GM23338 (cell line): Measurements from ENCODE around the gene RBM33. TPM values are rescaled to one million over a fixed set of nuclear protein-coding genes. Genes with fewer than 3 reads are reported as not detected.

Experiments
- ATAC-seq: fragments of 200-7000 bp; cut with Tn5 transposase; 3 replicates; pipeline ENCODE4 v1.9.1; 2020
- DNase-seq: peaks from one replicate; pipeline ENCODE4 v3.0.0-alpha.2; 2015; ENCODE audit warnings: low spot score
- H2AFZ ChIP-seq: fragments of 200-600 bp; sonication (generic); 2 replicates; pipeline ENCODE4 v1.8.0; 2016; ENCODE audit warnings: antibody characterized with exemption, mild to moderate bottlenecking, moderate library complexity
- H3F3A ChIP-seq: fragments of 200-600 bp; sonication (generic); replicated peaks from 2 replicates; pipeline ENCODE4 v1.8.0; 2017; ENCODE audit warnings: antibody characterized with exemption, mixed run types, low read depth
- H3K27ac ChIP-seq: fragments of 200-600 bp; sonication (generic); 2 replicates; pipeline ENCODE4 v1.6.1; 2016; ENCODE audit warnings: low read depth
- H3K27me3 ChIP-seq: fragments of 200-600 bp; sonication (generic); 2 replicates; pipeline ENCODE4 v1.8.0; 2016; ENCODE audit warnings: mild to moderate bottlenecking, mixed run types, moderate library complexity; ENCODE audit not compliant: insufficient read depth
- H3K36me3 ChIP-seq: fragments of 200-600 bp; sonication (generic); 2 replicates; pipeline ENCODE4 v1.8.0; 2016; ENCODE audit warnings: mild to moderate bottlenecking; ENCODE audit not compliant: insufficient read depth
- H3K4me1 ChIP-seq: fragments of 200-600 bp; sonication (generic); 2 replicates; pipeline ENCODE4 v1.8.0; 2016; ENCODE audit warnings: mild to moderate bottlenecking, moderate library complexity; ENCODE audit not compliant: insufficient read depth
- H3K4me2 ChIP-seq: fragments of 200-600 bp; sonication (generic); 2 replicates; pipeline ENCODE4 v1.7.1; 2017; ENCODE audit warnings: mixed run types
- H3K4me3 ChIP-seq: fragments of 200-600 bp; sonication (generic); 2 replicates; pipeline ENCODE4 v1.6.1; 2016; ENCODE audit warnings: mixed run types
- H3K79me2 ChIP-seq: fragments of 200-600 bp; sonication (generic); replicated peaks from 2 replicates; pipeline ENCODE4 v1.8.0; 2017; ENCODE audit warnings: mild to moderate bottlenecking; ENCODE audit not compliant: insufficient read depth
- H3K9me2 ChIP-seq: fragments of 200-600 bp; sonication (generic); 2 replicates; pipeline ENCODE4 v1.8.0; 2017; ENCODE audit not compliant: insufficient read depth
- H4K20me1 ChIP-seq: fragments of 200-600 bp; sonication (generic); replicated peaks from 2 replicates; pipeline ENCODE4 v1.8.0; 2017; ENCODE audit warnings: mild to moderate bottlenecking; ENCODE audit not compliant: insufficient read depth
- H3K27ac Mint-ChIP-seq: 2 replicates; pipeline ENCODE4 v1.8.0; 2020; ENCODE audit warnings: inconsistent platforms, mild to moderate bottlenecking, moderate library complexity, mixed read lengths
- H3K27me3 Mint-ChIP-seq: 3 replicates; pipeline ENCODE4 v1.8.0; 2022; ENCODE audit warnings: low read depth, mild to moderate bottlenecking, moderate library complexity, mixed read lengths, inconsistent platforms; ENCODE audit not compliant: insufficient read depth, poor library complexity
- H3K36me3 Mint-ChIP-seq: 3 replicates; pipeline ENCODE4 v1.8.0; 2021; ENCODE audit warnings: low read depth, mild to moderate bottlenecking, inconsistent platforms, moderate library complexity, mixed read lengths
- H3K4me1 Mint-ChIP-seq: 3 replicates; pipeline ENCODE4 v1.8.0; 2020; ENCODE audit warnings: mild to moderate bottlenecking, inconsistent platforms, mixed read lengths
- H3K4me3 Mint-ChIP-seq: 3 replicates; pipeline ENCODE4 v1.8.0; 2021; ENCODE audit warnings: moderate library complexity, mild to moderate bottlenecking, inconsistent platforms, mixed read lengths
- H3K9me3 Mint-ChIP-seq: 3 replicates; pipeline ENCODE4 v1.8.0; 2020; ENCODE audit warnings: moderate library complexity, mild to moderate bottlenecking, inconsistent platforms, mixed read lengths
- CREB1 ChIP-seq: fragments of 250-450 bp; sonication (Bioruptor Pico); IDR thresholded peaks from 2 replicates; pipeline ENCODE4 v1.5.0; 2020; ENCODE audit warnings: low read depth, mild to moderate bottlenecking, moderate library complexity
- EZH2 ChIP-seq: fragments of 200-600 bp; sonication (generic); IDR thresholded peaks from one replicate; pipeline ENCODE4 v1.8.0; 2017; ENCODE audit warnings: antibody characterized with exemption, mild to moderate bottlenecking, low read depth; ENCODE audit not compliant: unreplicated experiment
- EZH2phosphoT487 ChIP-seq: fragments of 200-600 bp; sonication (generic); IDR thresholded peaks from one replicate; pipeline ENCODE4 v1.8.1; 2018; ENCODE audit warnings: antibody characterized with exemption; ENCODE audit not compliant: unreplicated experiment
- JUNB ChIP-seq: IDR thresholded peaks from one replicate; pipeline ENCODE4 v1.6.1; 2016; ENCODE audit warnings: antibody characterized with exemption; ENCODE audit not compliant: unreplicated experiment
- NANOG ChIP-seq: IDR thresholded peaks from 2 replicates; pipeline ENCODE4 v1.6.1; 2016; ENCODE audit warnings: antibody characterized with exemption, borderline replicate concordance
- POLR2AphosphoS5 ChIP-seq: IDR thresholded peaks from 2 replicates; pipeline ENCODE4 v1.6.1; 2016; ENCODE audit warnings: antibody characterized with exemption, low read depth
- STAT1 ChIP-seq: IDR thresholded peaks from one replicate; pipeline ENCODE4 v1.6.1; 2016; ENCODE audit warnings: antibody characterized with exemption; ENCODE audit not compliant: unreplicated experiment
- ZNF114 ChIP-seq: fragments of 250-450 bp; sonication (Bioruptor Pico); IDR thresholded peaks from 2 replicates; pipeline ENCODE4 v1.5.0; 2020; ENCODE audit warnings: mild to moderate bottlenecking, moderate library complexity
- ZNF331 ChIP-seq: fragments of 250-450 bp; sonication (Bioruptor Pico); IDR thresholded peaks from 2 replicates; pipeline ENCODE4 v1.5.0; 2020; ENCODE audit warnings: low read depth, mild to moderate bottlenecking, moderate library complexity
- polyA plus RNA-seq: library from polyadenylated mRNA; unstranded; fragments of >200 nt; fragmentation: Nextera tagmentation; extraction: Ambion mirVana; gene quantifications from 2 replicates; pipeline ENCODE4 v1.2.1, GENCODE V29; 2016
- total RNA-seq: library from RNA; depleted of rRNA; stranded (reverse); fragments of >200 nt; shearing (Covaris generic); gene quantifications from 2 replicates; pipeline ENCODE4 v1.2.3, GENCODE V29; 2014
- TF ChIP-seq, protein P1 (sequence below): fragments of 250-450 bp; sonication (Bioruptor Pico); IDR thresholded peaks from 2 replicates; pipeline ENCODE4 v1.5.0; 2020; ENCODE audit warnings: mild to moderate bottlenecking, moderate library complexity
- TF ChIP-seq, protein P2 (sequence below): IDR thresholded peaks from 2 replicates; pipeline ENCODE4 v1.6.1; 2016; ENCODE audit warnings: antibody characterized with exemption
- TF ChIP-seq, protein P3 (sequence below), 2 experiments: fragments of 200-600 bp in 1 of 2; sonication (generic) in 1 of 2; conservative IDR thresholded peaks; 2 replicates each; pipeline versions ENCODE4 v1.5.1 to v1.6.1; 2016 to 2017; ENCODE audit warnings: antibody characterized with exemption in 2 of 2, low read depth in 2 of 2, mild to moderate bottlenecking in 2 of 2, moderate library complexity in 1 of 2
- TF ChIP-seq, protein P4 (sequence below): IDR thresholded peaks from one replicate; pipeline ENCODE4 v1.6.1; 2018; ENCODE audit warnings: antibody characterized with exemption; ENCODE audit not compliant: unreplicated experiment

Gene RBM33
- total and polyA plus RNA-seq, 2 experiments from 2014 or later, result 47.7 to 94.7 TPM

DNA sequence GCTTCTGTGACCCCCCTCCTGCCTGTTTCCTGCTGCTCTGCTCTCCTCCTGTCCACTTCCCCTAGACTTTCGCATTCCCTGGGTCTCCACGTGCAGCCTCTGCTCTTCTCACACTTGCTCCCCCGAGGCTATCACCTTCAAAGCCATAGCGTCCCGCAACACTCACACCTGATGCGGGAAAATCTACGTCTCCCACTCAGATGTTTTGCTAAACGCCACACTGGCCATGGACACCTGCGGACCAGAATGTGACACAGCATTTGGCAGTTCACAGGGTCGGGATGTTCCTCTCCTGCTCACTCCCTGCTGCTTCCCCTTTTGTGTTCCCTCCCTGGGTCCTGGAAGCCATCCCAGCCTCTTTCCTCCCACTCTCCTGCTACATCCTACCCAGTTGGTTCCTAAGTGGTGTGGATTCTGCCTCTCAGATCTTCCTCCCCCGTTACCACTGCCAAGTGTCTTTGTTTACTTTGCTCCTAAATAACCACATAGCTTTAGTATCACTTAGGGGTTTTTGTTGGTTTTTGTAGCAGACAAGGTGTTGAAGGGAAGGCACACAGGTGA is 33.7 kb upstream of the RBM33 start:
- Mint-ChIP-seq H3K4me3 (no peak overlapping the region), H3K9me3 (peaks cover 14% of the 10 kb centered on the region), H3K27ac (no peak overlapping the region), H3K27me3 (peaks cover 7% of the 10 kb centered on the region), H3K4me1 (peaks cover 10% of the 10 kb centered on the region), H3K36me3 (peaks cover 11% of the 10 kb centered on the region)
- no peak overlapping the region for H3K27ac ChIP-seq
- no peaks in the 10 kb centered on the region for H3K36me3 ChIP-seq
- H3K9me2 ChIP-seq, result no peaks in the 10 kb centered on the region
- H3K27me3 ChIP-seq, result no peaks in the 10 kb centered on the region
- no peak overlapping the region for H3K4me2 ChIP-seq
- H3K79me2 ChIP-seq, result no peaks in the 10 kb centered on the region
- no peak for ATAC-seq
- H3F3A ChIP-seq, result no peaks in the 10 kb centered on the region
- H4K20me1 ChIP-seq, result no peaks in the 10 kb centered on the region
- H3K4me1 ChIP-seq, result no peaks in the 10 kb centered on the region
- no peak overlapping the region for H2AFZ ChIP-seq
- TF ChIP-seq, protein P1, sequence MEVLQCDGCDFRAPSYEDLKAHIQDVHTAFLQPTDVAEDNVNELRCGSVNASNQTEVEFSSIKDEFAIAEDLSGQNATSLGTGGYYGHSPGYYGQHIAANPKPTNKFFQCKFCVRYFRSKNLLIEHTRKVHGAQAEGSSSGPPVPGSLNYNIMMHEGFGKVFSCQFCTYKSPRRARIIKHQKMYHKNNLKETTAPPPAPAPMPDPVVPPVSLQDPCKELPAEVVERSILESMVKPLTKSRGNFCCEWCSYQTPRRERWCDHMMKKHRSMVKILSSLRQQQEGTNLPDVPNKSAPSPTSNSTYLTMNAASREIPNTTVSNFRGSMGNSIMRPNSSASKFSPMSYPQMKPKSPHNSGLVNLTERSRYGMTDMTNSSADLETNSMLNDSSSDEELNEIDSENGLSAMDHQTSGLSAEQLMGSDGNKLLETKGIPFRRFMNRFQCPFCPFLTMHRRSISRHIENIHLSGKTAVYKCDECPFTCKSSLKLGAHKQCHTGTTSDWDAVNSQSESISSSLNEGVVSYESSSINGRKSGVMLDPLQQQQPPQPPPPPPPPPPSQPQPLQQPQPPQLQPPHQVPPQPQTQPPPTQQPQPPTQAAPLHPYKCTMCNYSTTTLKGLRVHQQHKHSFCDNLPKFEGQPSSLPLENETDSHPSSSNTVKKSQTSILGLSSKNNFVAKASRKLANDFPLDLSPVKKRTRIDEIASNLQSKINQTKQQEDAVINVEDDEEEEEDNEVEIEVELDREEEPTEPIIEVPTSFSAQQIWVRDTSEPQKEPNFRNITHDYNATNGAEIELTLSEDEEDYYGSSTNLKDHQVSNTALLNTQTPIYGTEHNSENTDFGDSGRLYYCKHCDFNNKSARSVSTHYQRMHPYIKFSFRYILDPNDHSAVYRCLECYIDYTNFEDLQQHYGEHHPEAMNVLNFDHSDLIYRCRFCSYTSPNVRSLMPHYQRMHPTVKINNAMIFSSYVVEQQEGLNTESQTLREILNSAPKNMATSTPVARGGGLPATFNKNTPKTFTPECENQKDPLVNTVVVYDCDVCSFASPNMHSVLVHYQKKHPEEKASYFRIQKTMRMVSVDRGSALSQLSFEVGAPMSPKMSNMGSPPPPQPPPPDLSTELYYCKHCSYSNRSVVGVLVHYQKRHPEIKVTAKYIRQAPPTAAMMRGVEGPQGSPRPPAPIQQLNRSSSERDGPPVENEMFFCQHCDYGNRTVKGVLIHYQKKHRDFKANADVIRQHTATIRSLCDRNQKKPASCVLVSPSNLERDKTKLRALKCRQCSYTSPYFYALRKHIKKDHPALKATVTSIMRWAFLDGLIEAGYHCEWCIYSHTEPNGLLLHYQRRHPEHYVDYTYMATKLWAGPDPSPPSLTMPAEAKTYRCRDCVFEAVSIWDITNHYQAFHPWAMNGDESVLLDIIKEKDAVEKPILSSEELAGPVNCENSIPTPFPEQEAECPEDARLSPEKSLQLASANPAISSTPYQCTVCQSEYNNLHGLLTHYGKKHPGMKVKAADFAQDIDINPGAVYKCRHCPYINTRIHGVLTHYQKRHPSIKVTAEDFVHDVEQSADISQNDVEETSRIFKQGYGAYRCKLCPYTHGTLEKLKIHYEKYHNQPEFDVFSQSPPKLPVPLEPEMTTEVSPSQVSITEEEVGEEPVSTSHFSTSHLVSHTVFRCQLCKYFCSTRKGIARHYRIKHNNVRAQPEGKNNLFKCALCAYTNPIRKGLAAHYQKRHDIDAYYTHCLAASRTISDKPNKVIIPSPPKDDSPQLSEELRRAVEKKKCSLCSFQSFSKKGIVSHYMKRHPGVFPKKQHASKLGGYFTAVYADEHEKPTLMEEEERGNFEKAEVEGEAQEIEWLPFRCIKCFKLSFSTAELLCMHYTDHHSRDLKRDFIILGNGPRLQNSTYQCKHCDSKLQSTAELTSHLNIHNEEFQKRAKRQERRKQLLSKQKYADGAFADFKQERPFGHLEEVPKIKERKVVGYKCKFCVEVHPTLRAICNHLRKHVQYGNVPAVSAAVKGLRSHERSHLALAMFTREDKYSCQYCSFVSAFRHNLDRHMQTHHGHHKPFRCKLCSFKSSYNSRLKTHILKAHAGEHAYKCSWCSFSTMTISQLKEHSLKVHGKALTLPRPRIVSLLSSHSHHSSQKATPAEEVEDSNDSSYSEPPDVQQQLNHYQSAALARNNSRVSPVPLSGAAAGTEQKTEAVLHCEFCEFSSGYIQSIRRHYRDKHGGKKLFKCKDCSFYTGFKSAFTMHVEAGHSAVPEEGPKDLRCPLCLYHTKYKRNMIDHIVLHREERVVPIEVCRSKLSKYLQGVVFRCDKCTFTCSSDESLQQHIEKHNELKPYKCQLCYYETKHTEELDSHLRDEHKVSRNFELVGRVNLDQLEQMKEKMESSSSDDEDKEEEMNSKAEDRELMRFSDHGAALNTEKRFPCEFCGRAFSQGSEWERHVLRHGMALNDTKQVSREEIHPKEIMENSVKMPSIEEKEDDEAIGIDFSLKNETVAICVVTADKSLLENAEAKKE, result no peak
- TF ChIP-seq POLR2AphosphoS5 (no peak), JUNB (no peak), STAT1 (no peak), EZH2 (no peak), NANOG (no peak), CREB1 (CRISPR knock-in tag) (no peak), ZNF331 (CRISPR knock-in tag) (no peak), ZNF114 (CRISPR knock-in tag) (no peak), EZH2phosphoT487 (no peak)
- TF ChIP-seq, protein P2, sequence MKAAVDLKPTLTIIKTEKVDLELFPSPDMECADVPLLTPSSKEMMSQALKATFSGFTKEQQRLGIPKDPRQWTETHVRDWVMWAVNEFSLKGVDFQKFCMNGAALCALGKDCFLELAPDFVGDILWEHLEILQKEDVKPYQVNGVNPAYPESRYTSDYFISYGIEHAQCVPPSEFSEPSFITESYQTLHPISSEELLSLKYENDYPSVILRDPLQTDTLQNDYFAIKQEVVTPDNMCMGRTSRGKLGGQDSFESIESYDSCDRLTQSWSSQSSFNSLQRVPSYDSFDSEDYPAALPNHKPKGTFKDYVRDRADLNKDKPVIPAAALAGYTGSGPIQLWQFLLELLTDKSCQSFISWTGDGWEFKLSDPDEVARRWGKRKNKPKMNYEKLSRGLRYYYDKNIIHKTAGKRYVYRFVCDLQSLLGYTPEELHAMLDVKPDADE, result no peak
- TF ChIP-seq, protein P3, sequence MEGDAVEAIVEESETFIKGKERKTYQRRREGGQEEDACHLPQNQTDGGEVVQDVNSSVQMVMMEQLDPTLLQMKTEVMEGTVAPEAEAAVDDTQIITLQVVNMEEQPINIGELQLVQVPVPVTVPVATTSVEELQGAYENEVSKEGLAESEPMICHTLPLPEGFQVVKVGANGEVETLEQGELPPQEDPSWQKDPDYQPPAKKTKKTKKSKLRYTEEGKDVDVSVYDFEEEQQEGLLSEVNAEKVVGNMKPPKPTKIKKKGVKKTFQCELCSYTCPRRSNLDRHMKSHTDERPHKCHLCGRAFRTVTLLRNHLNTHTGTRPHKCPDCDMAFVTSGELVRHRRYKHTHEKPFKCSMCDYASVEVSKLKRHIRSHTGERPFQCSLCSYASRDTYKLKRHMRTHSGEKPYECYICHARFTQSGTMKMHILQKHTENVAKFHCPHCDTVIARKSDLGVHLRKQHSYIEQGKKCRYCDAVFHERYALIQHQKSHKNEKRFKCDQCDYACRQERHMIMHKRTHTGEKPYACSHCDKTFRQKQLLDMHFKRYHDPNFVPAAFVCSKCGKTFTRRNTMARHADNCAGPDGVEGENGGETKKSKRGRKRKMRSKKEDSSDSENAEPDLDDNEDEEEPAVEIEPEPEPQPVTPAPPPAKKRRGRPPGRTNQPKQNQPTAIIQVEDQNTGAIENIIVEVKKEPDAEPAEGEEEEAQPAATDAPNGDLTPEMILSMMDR (conservative IDR thresholded peaks at IDR 0.05; ENCODE audit: low read depth in 2 of 2), result no peak
- TF ChIP-seq, protein P4, sequence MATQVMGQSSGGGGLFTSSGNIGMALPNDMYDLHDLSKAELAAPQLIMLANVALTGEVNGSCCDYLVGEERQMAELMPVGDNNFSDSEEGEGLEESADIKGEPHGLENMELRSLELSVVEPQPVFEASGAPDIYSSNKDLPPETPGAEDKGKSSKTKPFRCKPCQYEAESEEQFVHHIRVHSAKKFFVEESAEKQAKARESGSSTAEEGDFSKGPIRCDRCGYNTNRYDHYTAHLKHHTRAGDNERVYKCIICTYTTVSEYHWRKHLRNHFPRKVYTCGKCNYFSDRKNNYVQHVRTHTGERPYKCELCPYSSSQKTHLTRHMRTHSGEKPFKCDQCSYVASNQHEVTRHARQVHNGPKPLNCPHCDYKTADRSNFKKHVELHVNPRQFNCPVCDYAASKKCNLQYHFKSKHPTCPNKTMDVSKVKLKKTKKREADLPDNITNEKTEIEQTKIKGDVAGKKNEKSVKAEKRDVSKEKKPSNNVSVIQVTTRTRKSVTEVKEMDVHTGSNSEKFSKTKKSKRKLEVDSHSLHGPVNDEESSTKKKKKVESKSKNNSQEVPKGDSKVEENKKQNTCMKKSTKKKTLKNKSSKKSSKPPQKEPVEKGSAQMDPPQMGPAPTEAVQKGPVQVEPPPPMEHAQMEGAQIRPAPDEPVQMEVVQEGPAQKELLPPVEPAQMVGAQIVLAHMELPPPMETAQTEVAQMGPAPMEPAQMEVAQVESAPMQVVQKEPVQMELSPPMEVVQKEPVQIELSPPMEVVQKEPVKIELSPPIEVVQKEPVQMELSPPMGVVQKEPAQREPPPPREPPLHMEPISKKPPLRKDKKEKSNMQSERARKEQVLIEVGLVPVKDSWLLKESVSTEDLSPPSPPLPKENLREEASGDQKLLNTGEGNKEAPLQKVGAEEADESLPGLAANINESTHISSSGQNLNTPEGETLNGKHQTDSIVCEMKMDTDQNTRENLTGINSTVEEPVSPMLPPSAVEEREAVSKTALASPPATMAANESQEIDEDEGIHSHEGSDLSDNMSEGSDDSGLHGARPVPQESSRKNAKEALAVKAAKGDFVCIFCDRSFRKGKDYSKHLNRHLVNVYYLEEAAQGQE, result no peak
- no peak for DNase-seq
- H3K4me3 ChIP-seq, result no peak overlapping the region
